ENCODE data around the gene CLCNKB.

CLCNKB gene

GRCh38 chr1:16101623-16102022, 58.0 kb downstream of the CLCNKB start:
- no peak for TF ChIP-seq CTCF (IDR thresholded peaks at IDR 0.05; ENCODE audit: insufficient read depth, missing control alignments)
- FAIRE-seq, result no peak
- no peak for DNase-seq (ENCODE audit: insufficient read length, low spot score)

All from D721Med (cell line).